Activated CD4-positive, alpha-beta T cell treated with anti-CD3 and anti-CD28 coated beads, Interleukin-10, Interleukin-2, amounts not matched to agents 100 ng/mL and 50 ng/mL, durations not matched to agents 16 hours and 8 hours (primary cell): ENCODE results near the gene ANKRD24.
"Not testable (repeated sequence)": the region's sequence is repeated elsewhere in the genome, so short reads cannot be mapped to it uniquely, and the experiment has no call there.

Experiments used
- DNase-seq: peaks from one replicate; pipeline ENCODE4 v3.0.0-alpha.2; 2020

Gene ANKRD24

GRCh38 chr19:4199699-4200293 is 17.3 kb downstream of the ANKRD24 start:
- DNase-seq = no peak

GRCh38 chr19:4200940-4201542 is 18.6 kb downstream of the ANKRD24 start:
- DNase-seq = no peak

GRCh38 chr19:4201798-4202197 is 19.3 kb downstream of the ANKRD24 start:
- no peak for DNase-seq

GRCh38 chr19:4206818-4207484 is 24.5 kb downstream of the ANKRD24 start:
- DNase-seq = peak; percentile 17

- DNase-seq = no peak
These were observed 26.1 kb downstream of the ANKRD24 start for GRCh38 chr19:4208385-4209094.

- DNase-seq = no peak
These were observed 27.8 kb downstream of the ANKRD24 start for GRCh38 chr19:4210166-4210731.

GRCh38 chr19:4213116-4213515 is 30.6 kb downstream of the ANKRD24 start:
- no peak for DNase-seq

- DNase-seq = no peak
These were observed 33.3 kb downstream of the ANKRD24 start for GRCh38 chr19:4215807-4216206.

GRCh38 chr19:4216846-4217245 is 34.4 kb downstream of the ANKRD24 start:
- no peak for DNase-seq

GRCh38 chr19:4217429-4218264 is 35.2 kb downstream of the ANKRD24 start:
- no peak for DNase-seq

- not testable (repeated sequence) for DNase-seq
These were observed 36.0 kb downstream of the ANKRD24 start for GRCh38 chr19:4218523-4218922.

GRCh38 chr19:4220188-4220587 is 37.7 kb downstream of the ANKRD24 start:
- no peak for DNase-seq

GRCh38 chr19:4224470-4224869 is 42.0 kb downstream of the ANKRD24 start:
- no peak for DNase-seq

GRCh38 chr19:4225885-4226284 is 43.4 kb downstream of the ANKRD24 start:
- no peak for DNase-seq

- DNase-seq = no peak
These were observed 45.3 kb downstream of the ANKRD24 start for GRCh38 chr19:4227771-4228170.

GRCh38 chr19:4228765-4229178 is 46.3 kb downstream of the ANKRD24 start:
- DNase-seq = no peak

GRCh38 chr19:4229179-4229931 is 46.9 kb downstream of the ANKRD24 start, which contains the start of gene EBI3:
Gene EBI3 (plus strand): TSS chr19:4229523. CDS start chr19:4229551, 28 bp downstream.
- DNase-seq = peak; percentile 78

GRCh38 chr19:4230237-4230636 is 47.7 kb downstream of the ANKRD24 start:
- not testable (repeated sequence) for DNase-seq

GRCh38 chr19:4231521-4231920 is 49.0 kb downstream of the ANKRD24 start:
- not testable (repeated sequence) for DNase-seq

GRCh38 chr19:4232139-4232538 is 49.6 kb downstream of the ANKRD24 start:
- DNase-seq = not testable (repeated sequence)

- DNase-seq = no peak
These were observed 50.3 kb downstream of the ANKRD24 start for GRCh38 chr19:4232614-4233281.
